ENCODE results near the gene GNB4.

GRCh38 chr3:179415377-179415776, 35.9 kb downstream of the GNB4 start:
- TF ChIP-seq CTCF (IDR thresholded peaks at IDR 0.05; ENCODE audit: poor library complexity) (no peak), EZH2 (IDR thresholded peaks at IDR 0.05; ENCODE audit: borderline replicate concordance) (no peak)

Measured in hepatocyte (in vitro differentiated cells).